Common myeloid progenitor, CD34-positive (primary cell): Measurements from ENCODE around the gene CIDEC.
"Not testable (repeated sequence)": the region's sequence is repeated elsewhere in the genome, so short reads cannot be mapped to it uniquely, and the experiment has no call there.

Experiments
- CTCF ChIA-PET: fragments of 350-600 bp; sonication (Branson Sonifier 250); formaldehyde crosslinking; loops from one replicate; lab custom pipeline; 2021; ENCODE audit warnings: antibody characterized with exemption; lab: Charles Lee
- POLR2A ChIA-PET: fragments of 350-600 bp; sonication (Branson Sonifier 250); formaldehyde crosslinking; loops from one replicate; lab custom pipeline; 2021; ENCODE audit warnings: antibody characterized with exemption; lab: Charles Lee
- DNase-seq, 3 donors: peaks; one replicate each; pipeline versions ENCODE4 v3.0.0 to v3.0.0-alpha.2; 2013
- H3K27ac ChIP-seq, 2 experiments: 1 replicate in 1 of 2; 2 replicates in 1 of 2; pipeline ENCODE4 v1.7.0; 2013; ENCODE audit warnings: inconsistent platforms in 2 of 2, low read length in 2 of 2, mild to moderate bottlenecking in 2 of 2, low read depth in 1 of 2, moderate library complexity in 1 of 2; ENCODE audit not compliant: severe bottlenecking in 2 of 2, insufficient read depth in 1 of 2, poor library complexity in 1 of 2
- H3K27me3 ChIP-seq, 5 experiments: replicated peaks in 2 of 5; 1 replicate in 3 of 5; 2 replicates in 2 of 5; pipeline versions ENCODE4 v1.6.1 to v1.7.0; 2013; ENCODE audit warnings: low read length in 4 of 5, mild to moderate bottlenecking in 2 of 5, moderate library complexity in 2 of 5, inconsistent platforms in 1 of 5; ENCODE audit not compliant: insufficient read depth in 5 of 5, control insufficient read depth in 4 of 5
- H3K36me3 ChIP-seq, 4 experiments: 1 replicate in 2 of 4; 2 replicates in 2 of 4; pipeline versions ENCODE4 v1.6.1 to v1.7.0; 2013; ENCODE audit warnings: low read length in 3 of 4, control low read depth in 1 of 4, mild to moderate bottlenecking in 1 of 4; ENCODE audit not compliant: control insufficient read depth in 4 of 4, insufficient read depth in 4 of 4
- H3K4me1 ChIP-seq, 4 experiments: 1 replicate in 3 of 4; 2 replicates in 1 of 4; pipeline versions ENCODE4 v1.6.1 to v1.7.1; 2013; ENCODE audit warnings: low read length in 3 of 4, mild to moderate bottlenecking in 3 of 4, control low read depth in 1 of 4, inconsistent platforms in 1 of 4, moderate library complexity in 1 of 4; ENCODE audit not compliant: control insufficient read depth in 4 of 4, insufficient read depth in 4 of 4; ENCODE audit errors: control extremely low read depth in 1 of 4
- H3K4me3 ChIP-seq, 7 experiments: 1 replicate in 4 of 7; 2 replicates in 3 of 7; pipeline versions ENCODE4 v1.5.1 to v1.7.0; 2013; ENCODE audit warnings: mild to moderate bottlenecking in 7 of 7, low read length in 6 of 7, moderate library complexity in 6 of 7, inconsistent platforms in 2 of 7, low read depth in 2 of 7, control low read depth in 1 of 7; ENCODE audit not compliant: insufficient read depth in 4 of 7, control insufficient read depth in 1 of 7; ENCODE audit errors: extremely low read depth in 1 of 7
- H3K9me3 ChIP-seq, 5 experiments: 1 replicate in 4 of 5; 2 replicates in 1 of 5; pipeline versions ENCODE4 v1.6.1 to v1.7.1; 2013; ENCODE audit warnings: low read length in 4 of 5, mild to moderate bottlenecking in 2 of 5, inconsistent platforms in 1 of 5, low read depth in 1 of 5, moderate library complexity in 1 of 5; ENCODE audit not compliant: control insufficient read depth in 4 of 5, insufficient read depth in 2 of 5; ENCODE audit errors: control extremely low read depth in 1 of 5
- WGBS: methylation state at CpG from one replicate; pipeline ENCODE4 v1.1.5; 2013; ENCODE audit not compliant: insufficient coverage; 5-methylcytosine and 5-hydroxymethylcytosine counted together

The CIDEC gene

GRCh38 chr3:9852528-9852927 lies 27.5 kb downstream of the CIDEC start:
- CTCF ChIA-PET: interaction anchor here (1.3 kb wide), 1 partner anchor 9 kb away, joined by 3 read pairs; no protein-coding TSS in a partner anchor
- 98% methylated on average over 5 of the region's 6 CpGs for WGBS
- H3K4me3 ChIP-seq: no peak overlapping the region
- H3K9me3 ChIP-seq: no peaks in the 10 kb centered on the region
- no peaks in the 10 kb centered on the region for H3K4me1 ChIP-seq
- H3K27ac ChIP-seq: no peak overlapping the region
- no peaks in the 10 kb centered on the region for H3K36me3 ChIP-seq
- DNase-seq: no peak
- POLR2A ChIA-PET: no interaction called here
- H3K27me3 ChIP-seq: no peaks in the 10 kb centered on the region

GRCh38 chr3:9851926-9852325 lies 28.1 kb downstream of the CIDEC start:
- CTCF ChIA-PET: interaction anchor here (1.3 kb wide), 1 partner anchor 9 kb away, joined by 3 read pairs; no protein-coding TSS in a partner anchor
- H3K4me1 ChIP-seq, H3K27ac ChIP-seq, POLR2A ChIA-PET, H3K27me3 ChIP-seq, DNase-seq, H3K36me3 ChIP-seq, H3K9me3 ChIP-seq, H3K4me3 ChIP-seq: not testable (repeated sequence)
- WGBS: 99% methylated on average over 6 of the region's 6 CpGs

- POLR2A ChIA-PET, DNase-seq, H3K4me1 ChIP-seq, H3K36me3 ChIP-seq, H3K4me3 ChIP-seq, H3K27ac ChIP-seq, H3K9me3 ChIP-seq, H3K27me3 ChIP-seq: not testable (repeated sequence)
- WGBS: 98% methylated on average over 5 of the region's 6 CpGs
- CTCF ChIA-PET: interaction anchor here (1.3 kb wide), 1 partner anchor 10 kb away, joined by 3 read pairs; no protein-coding TSS in a partner anchor
These were observed 28.7 kb downstream of the CIDEC start for GRCh38 chr3:9851383-9851782.

- peak in 2 of 3 donors; percentile 62 to 67 for DNase-seq
These were observed 31.2 kb downstream of the CIDEC start for GRCh38 chr3:9848860-9849259.

GRCh38 chr3:9847870-9848269 lies 32.2 kb downstream of the CIDEC start:
- H3K9me3 ChIP-seq, H3K4me3 ChIP-seq, H3K27me3 ChIP-seq, H3K27ac ChIP-seq, H3K36me3 ChIP-seq, POLR2A ChIA-PET, DNase-seq: not testable (repeated sequence)
- CTCF ChIA-PET: interaction anchor here (1.5 kb wide), 1 partner anchor 67 kb away, joined by 5 read pairs; no protein-coding TSS in a partner anchor
- WGBS: 100% methylated on average over 2 of the region's 9 CpGs
- H3K4me1 ChIP-seq: peaks cover 4 to 22% (median 15%) of the 10 kb centered on the region in 4 experiments

More at GRCh38 chr3:9848860-9849259, 31.2 kb downstream of the CIDEC start:
- POLR2A ChIA-PET, H3K27me3 ChIP-seq, H3K4me3 ChIP-seq, H3K27ac ChIP-seq, H3K36me3 ChIP-seq, H3K9me3 ChIP-seq: not testable (repeated sequence)
- CTCF ChIA-PET: interaction anchor here (1.0 to 1.5 kb wide), 2 partner anchors 29 to 66 kb away, joined by 3 to 5 read pairs; no protein-coding TSS in a partner anchor
- WGBS: no CpG with 5 or more reads among the region's 4 CpGs
- peaks cover 4 to 14% (median 9%) of the 10 kb centered on the region in 4 experiments for H3K4me1 ChIP-seq

- WGBS: 97% methylated on average over 5 of the region's 6 CpGs
- CTCF ChIA-PET: interaction anchor here (0.7 to 1.8 kb wide), 6 partner anchors 9 to 85 kb away, joined by 3 to 8 read pairs (median 4); no protein-coding TSS in a partner anchor
- DNase-seq: no peak
- peaks cover 4 to 30% (median 18%) of the 10 kb centered on the region in 4 experiments for H3K4me1 ChIP-seq
- H3K4me3 ChIP-seq: no peak overlapping the region
- no peaks in the 10 kb centered on the region for H3K27me3 ChIP-seq
- H3K9me3 ChIP-seq: no peaks in the 10 kb centered on the region
- H3K27ac ChIP-seq: no peak overlapping the region
- POLR2A ChIA-PET: no interaction called here
- peaks cover 0 to 5% (median 0%) of the 10 kb centered on the region in 4 experiments for H3K36me3 ChIP-seq
These were observed 33.0 kb downstream of the CIDEC start for GRCh38 chr3:9846931-9847488.

- Histone ChIP-seq H3K36me3 (peaks cover 3 to 12% (median 6%) of the 10 kb centered on the region in 4 experiments), H3K4me3 (no peak overlapping the region), H3K4me1 (peaks cover 4 to 30% (median 18%) of the 10 kb centered on the region in 4 experiments), H3K27me3 (no peaks in the 10 kb centered on the region), H3K9me3 (no peaks in the 10 kb centered on the region), H3K27ac (no peak overlapping the region)
- ChIA-PET POLR2A (no interaction called here), CTCF (interaction anchor here (0.7 to 1.8 kb wide), 7 partner anchors 9 to 85 kb away, joined by 3 to 8 read pairs (median 4); no protein-coding TSS in a partner anchor)
- WGBS: 77% methylated on average over 5 of the region's 6 CpGs
- no peak for DNase-seq
These were observed 33.8 kb downstream of the CIDEC start for GRCh38 chr3:9846231-9846630.
